WTC11 (cell line): Measurements from ENCODE around the gene PI4KA. TPM values are rescaled to one million over a fixed set of nuclear protein-coding genes. Genes with fewer than 3 reads are reported as not detected.

Experiments
- ATAC-seq: fragments of 200-7000 bp; cut with Tn5 transposase; 2 replicates; pipeline ENCODE4 v1.10.0; 2021; ENCODE audit warnings: mild to moderate bottlenecking, moderate library complexity
- Bru-seq: library from RNA; stranded (reverse); fragments of 400-500 nt; gene quantifications from one replicate; lab custom pipeline; 2021; lab: Mats Ljungman, UMichigan
- CTCF ChIA-PET: fragments of 300-600 bp; sonication (Branson Sonifier 250); formaldehyde crosslinking; loops from one replicate; lab custom pipeline; 2021; ENCODE audit warnings: antibody characterized with exemption; lab: Charles Lee
- POLR2A ChIA-PET: fragments of 350-600 bp; sonication (Branson Sonifier 250); formaldehyde crosslinking; loops from one replicate; lab custom pipeline; 2021; ENCODE audit warnings: antibody characterized with exemption; lab: Charles Lee
- DNase-seq: peaks from one replicate; pipeline ENCODE4 v3.0.0; 2021; ENCODE audit warnings: low spot score
- H3K27ac Mint-ChIP-seq: 2 replicates; pipeline ENCODE4 v1.8.0; 2021; ENCODE audit warnings: mixed read lengths
- H3K27me3 Mint-ChIP-seq: 2 replicates; pipeline ENCODE4 v1.8.0; 2021; ENCODE audit warnings: low read depth, mild to moderate bottlenecking, moderate library complexity, mixed read lengths
- H3K36me3 Mint-ChIP-seq: 2 replicates; pipeline ENCODE4 v1.8.0; 2021; ENCODE audit warnings: mixed read lengths
- H3K4me1 Mint-ChIP-seq: 2 replicates; pipeline ENCODE4 v1.8.0; 2022; ENCODE audit warnings: mixed read lengths
- H3K4me3 Mint-ChIP-seq: 2 replicates; pipeline ENCODE4 v1.8.0; 2021; ENCODE audit warnings: mild to moderate bottlenecking, moderate library complexity, mixed read lengths
- H3K9me3 Mint-ChIP-seq: 2 replicates; pipeline ENCODE4 v1.8.0; 2021; ENCODE audit warnings: mixed read lengths
- ARID4B ChIP-seq: sonication (generic); formaldehyde crosslinking; IDR thresholded peaks from 2 replicates; pipeline ENCODE4 v1.8.0; 2023; ENCODE audit warnings: missing genetic modification reagents, mild to moderate bottlenecking, borderline replicate concordance
- ATF2 ChIP-seq: sonication (generic); formaldehyde crosslinking; IDR thresholded peaks from 2 replicates; pipeline ENCODE4 v1.8.1; 2022; ENCODE audit warnings: low read depth, missing genetic modification reagents, borderline replicate concordance
- E2F1 ChIP-seq: sonication (generic); formaldehyde crosslinking; IDR thresholded peaks from 2 replicates; pipeline ENCODE4 v1.8.0; 2022; ENCODE audit warnings: mild to moderate bottlenecking, missing genetic modification reagents
- ELF4 ChIP-seq: sonication (generic); formaldehyde crosslinking; IDR thresholded peaks from 2 replicates; pipeline ENCODE4 v1.8.1; 2022; ENCODE audit warnings: low read depth, mild to moderate bottlenecking, moderate library complexity, missing genetic modification reagents
- EMX1 ChIP-seq: fragments of 250-450 bp; sonication (Bioruptor Pico); IDR thresholded peaks from 2 replicates; pipeline ENCODE4 v1.8.0; 2021; ENCODE audit warnings: mild to moderate bottlenecking
- ERG ChIP-seq: fragments of 250-450 bp; sonication (Bioruptor Pico); IDR thresholded peaks from 2 replicates; pipeline ENCODE4 v1.8.0; 2021; ENCODE audit warnings: mild to moderate bottlenecking
- MXD4 ChIP-seq: fragments of 250-450 bp; sonication (Bioruptor Pico); IDR thresholded peaks from 2 replicates; pipeline ENCODE4 v1.8.0; 2021; ENCODE audit warnings: mild to moderate bottlenecking, moderate library complexity, borderline replicate concordance
- PRDM15 ChIP-seq: sonication (generic); formaldehyde crosslinking; IDR thresholded peaks from 2 replicates; pipeline ENCODE4 v1.8.0; 2022; ENCODE audit warnings: missing genetic modification reagents
- TEAD1 ChIP-seq: sonication (generic); formaldehyde crosslinking; IDR thresholded peaks from 2 replicates; pipeline ENCODE4 v1.8.0; 2022; ENCODE audit warnings: mild to moderate bottlenecking, missing genetic modification reagents
- TP53 ChIP-seq: sonication (generic); formaldehyde crosslinking; IDR thresholded peaks from 2 replicates; pipeline ENCODE4 v1.8.1; 2023; ENCODE audit warnings: mild to moderate bottlenecking, missing genetic modification reagents
- ZMAT4 ChIP-seq: fragments of 250-450 bp; sonication (Bioruptor Pico); IDR thresholded peaks from 2 replicates; pipeline ENCODE4 v1.9.0; 2021; ENCODE audit warnings: mild to moderate bottlenecking
- ZNF263 ChIP-seq: sonication (generic); formaldehyde crosslinking; IDR thresholded peaks from 2 replicates; pipeline ENCODE4 v1.8.1; 2022; ENCODE audit warnings: low read depth, mild to moderate bottlenecking, moderate library complexity, missing genetic modification reagents
- ZNF281 ChIP-seq: sonication (generic); formaldehyde crosslinking; IDR thresholded peaks from 2 replicates; pipeline ENCODE4 v1.8.0; 2023; ENCODE audit warnings: mild to moderate bottlenecking, missing genetic modification reagents
- ZNF317 ChIP-seq: sonication (generic); formaldehyde crosslinking; IDR thresholded peaks from 2 replicates; pipeline ENCODE4 v1.8.1; 2023; ENCODE audit warnings: low read depth, mild to moderate bottlenecking, moderate library complexity, missing genetic modification reagents, borderline replicate concordance
- ZNF396 ChIP-seq: fragments of 250-450 bp; sonication (Bioruptor Pico); IDR thresholded peaks from 2 replicates; pipeline ENCODE4 v1.8.0; 2021; ENCODE audit warnings: mild to moderate bottlenecking, moderate library complexity, borderline replicate concordance
- ZNF512 ChIP-seq: sonication (generic); formaldehyde crosslinking; IDR thresholded peaks from 2 replicates; pipeline ENCODE4 v1.8.1; 2022; ENCODE audit warnings: missing genetic modification reagents, borderline replicate concordance
- long read RNA-seq, 3 experiments: library from RNA in 1 of 3; library from capped mRNA in 1 of 3; library from polyadenylated mRNA in 1 of 3; unstranded in 2 of 3; stranded (forward) in 1 of 3; transcript quantifications; one replicate each; pipeline ENCODE4 v2.0.0, GENCODE V29; 2021
- total RNA-seq: library from RNA; stranded (reverse); gene quantifications from 3 replicates; pipeline ENCODE4 v1.2.3, GENCODE V29; 2021

PI4KA gene
- 43.9 to 45.5 TPM (median 45.1 TPM) in 3 replicates for total RNA-seq
- Bru-seq, nascent RNA, result percentile 52 among the genes with signal in this experiment
- long read RNA-seq, experiment 1, full-length matches to known transcripts, result 48 of 118 reads
- long read RNA-seq, experiment 1, partial matches to known transcripts, result 32 of 118 reads
- long read RNA-seq, experiment 1, other reads (novel, unspliced or antisense), result 38 of 118 reads
- long read RNA-seq, experiment 2, full-length matches to known transcripts, result 4 of 39 reads
- long read RNA-seq, experiment 2, partial matches to known transcripts, result 19 of 39 reads
- long read RNA-seq, experiment 2, other reads (novel, unspliced or antisense), result 16 of 39 reads
- long read RNA-seq, experiment 3, partial matches to known transcripts, result 0 of 1 reads
- long read RNA-seq, experiment 3, other reads (novel, unspliced or antisense), result 1 of 1 reads

- Mint-ChIP-seq H3K4me1 (peaks cover 22% of the 10 kb centered on the region), H3K9me3 (no peaks in the 10 kb centered on the region), H3K36me3 (no peaks in the 10 kb centered on the region), H3K27ac (peak within 1 kb of the TSS; percentile 67), H3K4me3 (peak within 1 kb of the TSS; percentile 92), H3K27me3 (no peaks in the 10 kb centered on the region; the same call in 1 of the 2 replicates)
- DNase-seq (peak; percentile 98), ATAC-seq (peak; percentile 91)
- POLR2A ChIA-PET, result no interaction called here
- CTCF ChIA-PET, result interaction anchor here (0.8 to 1.9 kb wide), 4 partner anchors 9 to 117 kb away, joined by 3 to 8 read pairs (median 4); no protein-coding TSS in a partner anchor
- no peak for TF ChIP-seq ZNF512 (CRISPR knock-in tag)
- no peak for TF ChIP-seq TP53 (CRISPR knock-in tag)
- no peak for TF ChIP-seq ZNF396 (CRISPR knock-in tag)
- 0 out of 2 replicates have a peak, but pooled peaks have one; percentile 26 for TF ChIP-seq TEAD1 (CRISPR knock-in tag)
- TF ChIP-seq MXD4 (CRISPR knock-in tag), result no peak
- TF ChIP-seq ARID4B (CRISPR knock-in tag), result no peak; the same call in 1 of the 2 replicates
- no peak for TF ChIP-seq ELF4 (CRISPR knock-in tag)
- TF ChIP-seq ATF2 (CRISPR knock-in tag), result no peak
- TF ChIP-seq ZNF281 (CRISPR knock-in tag), result no peak
- TF ChIP-seq ZNF263 (CRISPR knock-in tag), result no peak
- no peak for TF ChIP-seq E2F1 (CRISPR knock-in tag)
- TF ChIP-seq ZMAT4, result no peak
- TF ChIP-seq ZNF317 (CRISPR knock-in tag), result no peak
- no peak for TF ChIP-seq PRDM15 (CRISPR knock-in tag)
- no peak for TF ChIP-seq ERG
- TF ChIP-seq EMX1, result no peak
Measured at GRCh38 chr22:20858615-20859416, at the start of gene PI4KA, which contains the start of gene SNAP29. Gene PI4KA (minus strand): TSS chr22:20858811. CDS start chr22:20858725, 86 bp downstream. Gene SNAP29 (plus strand): TSS chr22:20859007. CDS start chr22:20859111, 104 bp downstream.
